Daoy (cell line): ENCODE results near the gene EEFSEC. TPM values are rescaled to one million over a fixed set of nuclear protein-coding genes. Genes with fewer than 3 reads are reported as not detected.

Source experiments
- DNase-seq: peaks from one replicate; pipeline ENCODE4 v3.0.0-alpha.2; 2015; ENCODE audit warnings: low read depth
- total RNA-seq: library from RNA; depleted of rRNA; stranded (reverse); fragments of >200 nt; shearing (Covaris generic); gene quantifications from 2 replicates; pipeline ENCODE4 v1.2.3, GENCODE V29; 2014

EEFSEC gene
- total RNA-seq, 1 experiment from 2014 or later = 4.4 TPM

GRCh38 chr3:128367761-128368160 is 214.5 kb downstream of the EEFSEC start:
- peak; percentile 34 for DNase-seq

- no peak for DNase-seq
Measured at GRCh38 chr3:128368626-128369025, 215.3 kb downstream of the EEFSEC start.

- no peak for DNase-seq
Measured at GRCh38 chr3:128369121-128369703, 215.9 kb downstream of the EEFSEC start.

- DNase-seq = no peak
Measured at GRCh38 chr3:128369881-128370642, 216.8 kb downstream of the EEFSEC start.

- no peak for DNase-seq
Measured at GRCh38 chr3:128372281-128372680, 219.0 kb downstream of the EEFSEC start.

- no peak for DNase-seq
Measured at GRCh38 chr3:128372707-128373533, 219.6 kb downstream of the EEFSEC start.

- DNase-seq = no peak
Measured at GRCh38 chr3:128374746-128375445, 221.6 kb downstream of the EEFSEC start.

GRCh38 chr3:128376516-128376915 is 223.2 kb downstream of the EEFSEC start:
- no peak for DNase-seq

GRCh38 chr3:128378631-128379347 is 225.5 kb downstream of the EEFSEC start:
- no peak for DNase-seq

GRCh38 chr3:128379367-128380160 is 226.3 kb downstream of the EEFSEC start:
- DNase-seq = no peak

- DNase-seq = no peak
Measured at GRCh38 chr3:128380295-128380694, 227.0 kb downstream of the EEFSEC start.

GRCh38 chr3:128380719-128381118 is 227.4 kb downstream of the EEFSEC start:
- no peak for DNase-seq

- no peak for DNase-seq
Measured at GRCh38 chr3:128381609-128382008, 228.3 kb downstream of the EEFSEC start.

- DNase-seq = no peak
Measured at GRCh38 chr3:128382221-128382807, 229.0 kb downstream of the EEFSEC start.

- peak; percentile 90 for DNase-seq
Measured at GRCh38 chr3:128383316-128384235, 230.3 kb downstream of the EEFSEC start.

- no peak for DNase-seq
Measured at GRCh38 chr3:128385080-128385832, 232.0 kb downstream of the EEFSEC start.

- no peak for DNase-seq
Measured at GRCh38 chr3:128388932-128389331, 235.7 kb downstream of the EEFSEC start.

GRCh38 chr3:128390867-128391266 is 237.6 kb downstream of the EEFSEC start:
- DNase-seq = no peak
